Left ventricle myocardium inferior (tissue), 1 donor: ENCODE results near the gene ELOVL6. TPM values are rescaled to one million over a fixed set of nuclear protein-coding genes. Genes with fewer than 3 reads are reported as not detected.
"Not testable (repeated sequence)": the region's sequence is repeated elsewhere in the genome, so short reads cannot be mapped to it uniquely, and the experiment has no call there.

ENCODE experiments used
- DNase-seq: peaks from one replicate; pipeline ENCODE4 v3.0.0-alpha.2; 2020
- H3K27ac ChIP-seq: fragments of 200-600 bp; replicated peaks from 2 replicates; pipeline ENCODE4 v1.8.0; 2021
- H3K27me3 ChIP-seq: fragments of 200-600 bp; 2 replicates; pipeline ENCODE4 v1.8.0; 2021; ENCODE audit warnings: low read depth
- H3K36me3 ChIP-seq: fragments of 200-600 bp; 2 replicates; pipeline ENCODE4 v1.8.0; 2021
- H3K4me1 ChIP-seq: fragments of 200-600 bp; 2 replicates; pipeline ENCODE4 v1.8.0; 2021
- H3K4me3 ChIP-seq: fragments of 200-600 bp; 2 replicates; pipeline ENCODE4 v1.8.0; 2021; ENCODE audit warnings: mild to moderate bottlenecking, moderate library complexity
- H3K9me3 ChIP-seq: fragments of 200-600 bp; replicated peaks from 2 replicates; pipeline ENCODE4 v1.8.0; 2021
- intact Hi-C: fragments of 100-400 bp; cut with micrococcal nuclease; formaldehyde crosslinking; loops from one replicate; pipeline ENCODE4 v1.11.0; 2022
- total RNA-seq: library from RNA; stranded (reverse); fragmentation: NEBNext Ultra II Directional; extraction: Animal tissue kit (Norgen Biotek cat#: 25700); gene quantifications from one replicate; pipeline ENCODE4 v1.2.1, GENCODE V29; 2021
- TF ChIP-seq, protein P1 (sequence below): fragments of 200-600 bp; IDR thresholded peaks from 2 replicates; pipeline ENCODE4 v1.8.0; 2021; ENCODE audit warnings: antibody characterized with exemption, mild to moderate bottlenecking, borderline replicate concordance
- donor health status: DM: no; HTN: yes; CAD: no; lungs with severe emphysema.

ELOVL6 gene
- total RNA-seq, 1 donor from 2014 or later = 2.6 TPM

DNA sequence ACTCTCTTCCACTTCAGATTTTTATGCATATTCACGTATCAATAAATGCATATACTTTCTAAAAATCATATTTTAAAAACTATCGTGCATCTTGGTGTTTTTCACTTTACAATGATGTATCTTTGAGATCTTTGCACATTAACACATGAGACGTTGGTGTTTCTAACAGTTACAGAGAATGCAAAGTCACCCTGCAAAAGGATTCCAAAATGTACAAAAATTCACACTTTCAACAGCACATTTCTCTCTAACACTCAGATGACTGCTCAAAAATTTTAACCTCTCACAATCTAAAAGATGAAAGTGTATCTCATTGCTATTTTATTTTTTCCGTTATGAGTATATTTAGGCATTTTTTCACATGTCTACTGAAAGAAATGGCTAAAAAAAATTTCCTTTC, 38.9 kb downstream of the ELOVL6 start:
- TF ChIP-seq, protein P1, sequence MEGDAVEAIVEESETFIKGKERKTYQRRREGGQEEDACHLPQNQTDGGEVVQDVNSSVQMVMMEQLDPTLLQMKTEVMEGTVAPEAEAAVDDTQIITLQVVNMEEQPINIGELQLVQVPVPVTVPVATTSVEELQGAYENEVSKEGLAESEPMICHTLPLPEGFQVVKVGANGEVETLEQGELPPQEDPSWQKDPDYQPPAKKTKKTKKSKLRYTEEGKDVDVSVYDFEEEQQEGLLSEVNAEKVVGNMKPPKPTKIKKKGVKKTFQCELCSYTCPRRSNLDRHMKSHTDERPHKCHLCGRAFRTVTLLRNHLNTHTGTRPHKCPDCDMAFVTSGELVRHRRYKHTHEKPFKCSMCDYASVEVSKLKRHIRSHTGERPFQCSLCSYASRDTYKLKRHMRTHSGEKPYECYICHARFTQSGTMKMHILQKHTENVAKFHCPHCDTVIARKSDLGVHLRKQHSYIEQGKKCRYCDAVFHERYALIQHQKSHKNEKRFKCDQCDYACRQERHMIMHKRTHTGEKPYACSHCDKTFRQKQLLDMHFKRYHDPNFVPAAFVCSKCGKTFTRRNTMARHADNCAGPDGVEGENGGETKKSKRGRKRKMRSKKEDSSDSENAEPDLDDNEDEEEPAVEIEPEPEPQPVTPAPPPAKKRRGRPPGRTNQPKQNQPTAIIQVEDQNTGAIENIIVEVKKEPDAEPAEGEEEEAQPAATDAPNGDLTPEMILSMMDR = no peak
- no peaks in the 10 kb centered on the region for H3K36me3 ChIP-seq
- intact Hi-C loops = no loop called here

DNA sequence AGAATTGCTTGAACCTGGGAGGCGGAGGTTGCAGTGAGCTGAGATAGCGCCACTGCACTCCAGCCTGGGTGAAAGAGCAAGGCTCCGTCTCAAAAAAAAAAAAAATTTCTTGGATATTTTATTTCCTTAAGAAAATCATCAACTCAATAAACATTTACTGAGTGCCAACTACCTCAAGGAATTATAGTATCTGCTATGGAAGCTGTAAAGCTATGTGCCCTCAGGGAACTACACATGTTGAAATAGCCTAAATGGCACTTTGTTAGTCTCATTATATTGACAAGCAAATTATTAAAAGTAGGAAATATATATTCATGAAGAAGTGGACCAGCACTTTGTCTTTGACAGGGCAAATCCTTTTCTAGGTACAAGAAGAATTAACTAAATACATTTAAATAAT, 40.8 kb downstream of the ELOVL6 start:
- Histone ChIP-seq H3K9me3 (no peaks in the 10 kb centered on the region), H3K27ac (no peak overlapping the region), H3K27me3 (no peaks in the 10 kb centered on the region), H3K36me3 (no peaks in the 10 kb centered on the region), H3K4me3 (no peak overlapping the region), H3K4me1 (no peaks in the 10 kb centered on the region)
- intact Hi-C loops = no loop called here
- DNase-seq = no peak
- TF ChIP-seq, protein P1 = no peak

More for the DNA sequence above, 38.9 kb downstream of the ELOVL6 start:
- DNase-seq = no peak
- Histone ChIP-seq H3K9me3 (no peaks in the 10 kb centered on the region), H3K4me3 (no peak overlapping the region), H3K27ac (no peak overlapping the region), H3K4me1 (no peaks in the 10 kb centered on the region), H3K27me3 (no peaks in the 10 kb centered on the region)

DNA sequence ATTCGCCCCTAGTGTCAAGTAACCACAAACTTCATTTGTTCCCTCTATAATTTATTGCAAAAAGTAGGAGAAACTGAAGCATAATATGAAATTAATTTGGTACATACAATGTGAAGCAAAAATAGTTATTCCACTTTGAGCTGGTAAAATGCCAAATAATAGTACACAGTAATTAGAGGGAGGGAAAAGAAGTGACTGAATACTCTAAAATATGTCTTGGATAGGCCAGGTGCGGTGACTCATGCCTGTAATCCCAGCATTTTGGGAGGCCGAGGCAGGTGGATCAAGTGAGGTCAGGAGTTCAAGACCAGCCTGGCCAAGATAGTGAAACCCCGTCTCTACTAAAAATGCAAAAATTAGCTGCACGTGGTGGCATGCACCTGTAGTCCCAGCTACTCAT, 41.2 kb downstream of the ELOVL6 start:
- H3K4me1 ChIP-seq, intact Hi-C loops, H3K27me3 ChIP-seq, H3K36me3 ChIP-seq, H3K4me3 ChIP-seq, DNase-seq, H3K9me3 ChIP-seq, H3K27ac ChIP-seq: not testable (repeated sequence)

DNA sequence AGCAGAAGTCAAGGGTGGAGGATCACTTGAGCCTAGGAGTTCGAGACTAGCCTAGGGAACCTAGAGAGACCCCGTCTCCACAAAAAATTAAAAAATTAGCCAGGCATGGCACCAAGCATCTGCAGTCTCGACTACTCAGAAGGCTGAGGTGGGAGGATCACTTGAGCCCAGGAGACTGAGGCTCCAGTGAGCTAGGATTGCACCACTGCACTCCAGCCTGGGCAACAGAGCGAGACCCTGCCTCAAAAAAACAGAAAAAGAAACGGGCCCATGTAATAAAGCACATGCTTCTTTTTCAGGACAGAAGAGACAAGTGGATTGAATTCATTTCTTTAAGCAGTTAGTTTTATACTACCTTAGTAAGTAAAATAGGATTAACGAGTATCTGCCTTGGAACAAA, 42.0 kb downstream of the ELOVL6 start:
- intact Hi-C loops = no loop called here
- Histone ChIP-seq H3K9me3 (no peaks in the 10 kb centered on the region), H3K4me3 (no peak overlapping the region), H3K36me3 (no peaks in the 10 kb centered on the region), H3K4me1 (no peaks in the 10 kb centered on the region), H3K27me3 (no peaks in the 10 kb centered on the region), H3K27ac (no peak overlapping the region)
- TF ChIP-seq, protein P1 = no peak
- no peak for DNase-seq

DNA sequence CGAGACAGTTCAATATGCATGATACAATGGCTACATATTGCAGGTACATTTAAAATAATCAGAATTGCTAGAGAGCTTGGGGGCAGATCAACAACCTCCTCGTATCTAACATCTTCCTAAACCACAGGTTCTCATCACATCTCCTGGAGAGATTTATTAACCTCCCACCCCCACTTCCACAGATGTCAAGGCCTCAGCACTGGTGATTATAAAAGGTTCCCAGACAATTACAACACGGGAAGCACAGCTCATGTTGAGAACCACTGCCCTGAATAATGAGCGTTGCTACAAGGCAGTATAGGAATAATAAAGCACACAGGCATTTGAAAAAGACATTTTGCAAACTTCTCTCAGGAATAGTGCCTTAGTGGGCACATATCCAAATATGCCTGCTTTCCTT, 42.8 kb downstream of the ELOVL6 start:
- Histone ChIP-seq H3K4me3 (no peak overlapping the region), H3K27ac (no peak overlapping the region)
- no peak for DNase-seq

DNA sequence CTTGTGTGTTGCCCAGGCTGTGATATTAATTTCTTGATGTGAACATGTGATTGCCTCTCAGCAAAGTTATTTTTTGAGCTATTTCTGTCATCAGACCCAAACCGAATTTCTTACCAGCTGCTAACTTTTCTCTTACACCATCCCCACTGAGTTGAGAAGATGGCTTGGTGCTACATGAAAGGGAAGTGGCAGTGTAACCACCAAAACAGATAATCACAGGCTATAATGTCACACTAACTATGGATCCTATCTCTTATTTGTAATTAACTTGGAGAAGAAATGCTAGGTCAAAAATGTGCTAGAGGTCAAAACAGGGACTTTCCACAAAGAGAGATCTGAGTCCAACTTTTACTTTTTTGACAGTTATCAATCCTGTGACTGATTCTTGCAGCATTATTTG, 43.8 kb downstream of the ELOVL6 start:
- no peaks in the 10 kb centered on the region for H3K4me1 ChIP-seq
- no peaks in the 10 kb centered on the region for H3K27me3 ChIP-seq
- intact Hi-C loops = no loop called here
- DNase-seq = no peak
- no peaks in the 10 kb centered on the region for H3K9me3 ChIP-seq
- H3K36me3 ChIP-seq = no peaks in the 10 kb centered on the region
- TF ChIP-seq, protein P1 = no peak
- H3K4me3 ChIP-seq = no peak overlapping the region
- H3K27ac ChIP-seq = no peak overlapping the region

More for the DNA sequence above, 42.8 kb downstream of the ELOVL6 start:
- no peaks in the 10 kb centered on the region for H3K27me3 ChIP-seq
- TF ChIP-seq, protein P1 = no peak
- intact Hi-C loops = no loop called here
- H3K4me1 ChIP-seq = no peaks in the 10 kb centered on the region
- no peaks in the 10 kb centered on the region for H3K36me3 ChIP-seq
- no peaks in the 10 kb centered on the region for H3K9me3 ChIP-seq
